Measurements from ENCODE around the gene SORCS1.

Gene SORCS1

DNA sequence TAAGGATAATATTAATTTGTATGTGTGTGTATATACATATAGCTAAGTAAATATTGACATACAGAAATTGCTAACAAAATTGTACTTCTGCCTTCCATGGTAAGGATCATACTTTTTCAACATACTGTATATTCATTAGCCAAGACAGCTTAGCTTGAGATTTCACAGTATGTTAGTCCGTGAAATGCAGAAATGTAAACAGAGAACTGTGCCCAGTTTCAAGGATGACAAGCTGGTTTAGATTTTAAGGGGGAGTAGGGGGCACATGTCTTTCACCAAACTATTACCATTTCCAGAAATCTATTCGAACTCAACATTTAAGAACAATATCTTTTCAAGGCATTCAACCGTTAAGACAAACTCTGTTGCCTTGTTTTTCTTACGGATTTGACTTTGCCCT lies 182.2 kb downstream of the SORCS1 start:
- DNase-seq = no peak

DNA sequence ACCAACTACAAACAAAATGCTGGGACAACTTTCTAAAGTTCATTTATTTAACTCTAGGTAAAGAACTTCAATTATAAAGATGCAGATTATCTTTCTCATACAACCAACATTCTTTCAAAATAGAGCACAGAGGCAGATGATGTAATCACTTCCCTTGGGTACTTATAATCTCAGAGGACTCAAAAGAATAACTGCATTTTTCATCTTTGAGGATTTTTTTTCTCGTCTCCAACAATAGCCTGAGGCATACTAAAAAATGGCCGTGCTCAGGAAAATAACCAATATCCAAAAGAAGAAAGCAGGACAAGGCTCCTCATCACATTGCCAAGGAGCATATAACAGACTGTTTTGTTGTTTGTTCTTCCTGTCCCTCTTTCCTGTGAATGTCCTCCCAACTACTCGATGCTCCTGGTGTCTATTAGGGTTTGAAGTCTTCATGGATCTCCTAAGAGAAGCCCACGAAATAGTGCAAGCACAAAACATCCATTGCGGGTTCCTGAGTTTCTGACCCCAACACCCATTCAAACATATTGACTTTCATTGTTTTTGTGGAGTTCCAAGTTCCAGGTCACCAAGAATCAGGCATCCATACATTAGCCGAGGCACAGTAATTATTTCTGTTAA lies 182.9 kb downstream of the SORCS1 start:
- no peak for DNase-seq

DNA sequence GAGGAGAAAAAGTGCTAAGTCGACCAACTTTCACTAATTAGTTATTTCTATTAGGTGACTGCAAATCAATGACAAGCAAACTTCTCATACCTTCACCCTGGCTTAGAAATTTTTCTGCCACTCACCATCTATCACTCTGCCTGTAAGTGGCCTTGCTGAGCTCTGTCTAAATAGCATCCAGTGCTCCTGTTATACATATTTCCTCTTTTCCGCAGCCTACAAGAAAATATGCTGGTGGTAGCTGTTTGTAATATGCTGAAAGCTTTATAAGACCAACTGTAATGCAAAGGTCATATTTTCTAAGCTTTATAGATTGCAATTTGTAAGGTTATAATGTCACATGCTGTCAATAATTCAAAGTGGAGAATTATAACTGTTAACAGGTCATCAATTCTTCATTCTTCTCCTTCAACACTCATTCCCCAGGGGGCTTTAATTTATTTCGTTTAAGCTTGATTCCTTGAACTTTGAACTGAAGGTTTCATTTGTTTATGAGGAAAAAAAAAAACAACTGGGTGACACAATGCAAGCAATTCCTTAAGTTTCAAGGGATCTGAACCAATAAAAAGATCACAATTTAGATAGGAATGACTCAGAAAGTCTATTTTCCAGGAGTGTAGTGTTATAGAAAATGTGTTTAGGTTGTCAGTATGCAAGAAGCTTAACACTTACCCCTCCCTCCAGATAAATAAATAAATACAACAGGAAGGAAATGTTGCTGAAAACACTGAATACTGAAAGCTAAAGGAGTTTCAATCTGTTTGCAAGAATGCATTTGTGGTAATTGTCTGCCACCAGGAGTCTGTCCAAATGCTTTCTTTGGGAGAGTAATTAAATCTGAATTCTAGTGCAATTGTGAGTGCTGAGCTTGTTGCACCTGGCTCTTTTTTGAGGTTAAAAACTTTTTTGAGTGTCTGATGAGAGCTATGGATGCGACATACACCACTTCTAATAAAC lies 183.7 kb downstream of the SORCS1 start:
- DNase-seq = no peak

DNA sequence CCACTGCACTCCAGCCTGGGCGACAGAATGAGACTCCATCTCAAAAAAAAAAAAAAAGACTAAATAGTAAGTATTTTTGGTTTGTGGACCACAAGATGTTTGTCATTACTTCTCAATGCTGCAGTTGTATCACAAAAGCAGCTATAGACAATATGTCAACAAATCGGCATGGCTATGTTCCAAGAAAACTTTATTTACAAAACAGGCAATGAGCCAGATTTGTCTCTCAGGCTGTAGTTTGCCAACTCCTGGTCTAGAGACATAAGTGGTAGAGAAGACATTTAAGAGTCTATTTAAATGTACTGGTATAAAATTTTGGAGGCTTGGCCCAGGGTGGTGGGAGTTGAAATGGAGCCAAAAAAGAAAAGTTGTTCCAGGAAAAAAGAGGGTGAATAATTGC lies 185.8 kb downstream of the SORCS1 start:
- no peak for DNase-seq

DNA sequence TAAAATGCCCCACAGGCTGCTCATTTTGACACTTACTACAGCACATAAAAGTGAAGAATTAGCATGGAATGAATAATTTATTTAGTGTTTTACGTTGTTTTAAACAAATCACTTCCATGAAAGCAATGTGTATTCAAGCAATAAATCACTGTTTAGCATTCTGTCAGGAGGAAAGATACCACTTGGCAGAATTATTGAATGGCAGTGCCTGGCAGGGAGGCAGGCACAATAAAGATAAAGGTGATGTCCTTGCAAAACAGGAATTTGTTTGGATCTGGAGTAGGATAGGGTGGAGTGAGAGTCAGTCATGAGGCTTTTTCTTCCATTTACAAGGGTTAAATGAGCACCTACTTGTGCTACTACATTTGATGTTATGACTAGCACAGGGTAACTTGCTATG lies 190.8 kb downstream of the SORCS1 start:
- no peak for DNase-seq

DNA sequence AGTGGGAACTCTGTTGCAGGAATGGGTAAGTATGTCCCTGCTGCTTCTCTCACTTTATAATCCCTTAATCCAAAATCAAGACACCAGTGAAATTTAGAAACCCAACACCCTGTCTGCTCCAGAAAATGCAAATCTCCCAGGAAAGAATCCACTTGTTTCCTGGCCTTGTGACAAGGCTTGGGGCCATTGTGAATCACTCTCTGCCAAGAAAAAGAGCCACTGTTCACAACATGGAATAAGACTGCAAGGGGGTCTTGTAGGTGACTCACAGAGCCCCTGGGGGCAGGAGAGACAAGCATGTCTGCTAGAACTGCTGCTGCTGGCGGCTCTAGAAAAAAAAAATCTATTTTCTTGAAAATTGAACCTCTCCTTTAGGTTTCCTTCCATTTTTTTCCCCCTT lies 191.2 kb downstream of the SORCS1 start:
- no peak for DNase-seq

DNA sequence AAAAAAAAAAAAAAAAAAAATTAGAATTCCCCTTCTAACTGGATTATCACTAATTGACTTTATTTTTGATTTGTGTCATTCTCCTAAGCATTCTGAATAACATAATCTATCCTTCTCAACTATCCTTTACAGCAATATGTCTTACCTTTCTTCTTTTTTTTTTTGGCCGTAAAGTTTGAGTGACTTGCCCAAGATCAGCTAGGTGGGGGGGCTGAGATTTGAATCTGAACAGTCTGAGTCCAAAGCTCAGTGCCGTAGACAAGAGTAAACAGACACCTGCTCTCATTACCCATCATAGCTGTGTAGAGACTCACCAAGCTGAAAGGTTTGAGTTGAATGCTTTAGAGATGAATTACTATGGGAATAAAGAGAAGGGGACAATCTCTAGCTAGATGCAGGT lies 192.1 kb downstream of the SORCS1 start:
- no peak for DNase-seq

DNA sequence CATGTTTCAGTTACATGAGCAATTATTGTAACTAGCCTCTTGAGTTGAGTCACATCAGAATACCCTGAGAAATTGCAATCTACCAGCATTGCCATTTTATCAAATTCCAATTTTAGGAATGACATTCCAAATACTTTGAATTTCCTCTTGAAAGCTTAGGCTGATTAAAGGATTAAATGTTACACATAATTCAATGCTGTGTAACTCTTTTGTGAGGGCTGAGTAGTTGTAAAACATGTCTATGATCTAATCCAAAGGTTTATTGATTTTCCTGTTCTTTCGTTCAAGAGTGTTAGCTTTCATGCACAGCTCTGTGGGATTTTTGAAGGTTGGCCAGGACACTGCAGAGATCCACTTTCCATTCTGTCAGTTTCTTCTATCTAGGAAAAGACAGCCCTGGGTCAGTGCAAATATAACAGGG lies 193.1 kb downstream of the SORCS1 start:
- no peak for DNase-seq

DNA sequence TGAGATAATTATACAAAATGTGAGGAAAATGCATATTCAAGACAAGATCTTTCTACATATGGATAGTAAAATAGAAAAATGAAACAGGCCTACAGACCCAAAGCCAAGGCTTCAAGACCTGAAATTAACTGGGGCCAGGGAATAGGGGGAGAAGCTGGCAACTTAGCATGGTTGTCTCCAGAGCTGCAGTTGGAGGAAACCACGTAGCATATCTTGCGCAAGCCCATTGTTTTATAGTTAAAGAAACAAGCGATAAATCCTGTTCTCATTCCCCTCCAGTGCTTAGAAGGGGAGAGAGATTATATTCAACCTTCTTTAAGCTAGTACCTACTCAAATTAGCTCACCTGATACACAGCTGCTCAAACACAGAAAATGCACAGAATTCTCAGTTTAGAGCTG lies 197.1 kb downstream of the SORCS1 start:
- no peak for DNase-seq

DNA sequence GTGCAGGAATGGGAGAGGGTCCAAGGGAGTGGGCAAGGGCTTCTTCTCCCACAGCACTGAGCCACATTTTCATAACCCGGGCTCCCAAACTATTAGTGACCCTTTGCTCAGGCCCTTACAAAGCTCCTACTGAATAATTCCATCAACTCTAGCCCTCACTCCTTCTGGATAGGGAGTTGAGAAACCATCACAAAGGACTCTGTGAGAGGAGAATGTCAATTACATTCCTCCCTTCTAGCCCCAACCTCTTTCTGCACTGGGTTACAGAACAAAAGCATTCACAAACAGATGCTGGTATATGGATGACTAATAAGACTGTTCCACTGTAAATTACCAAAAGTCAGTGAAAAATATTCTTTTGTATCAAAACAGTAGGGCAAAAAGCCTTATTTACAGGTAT lies 203.7 kb downstream of the SORCS1 start:
- no peak for DNase-seq

DNA sequence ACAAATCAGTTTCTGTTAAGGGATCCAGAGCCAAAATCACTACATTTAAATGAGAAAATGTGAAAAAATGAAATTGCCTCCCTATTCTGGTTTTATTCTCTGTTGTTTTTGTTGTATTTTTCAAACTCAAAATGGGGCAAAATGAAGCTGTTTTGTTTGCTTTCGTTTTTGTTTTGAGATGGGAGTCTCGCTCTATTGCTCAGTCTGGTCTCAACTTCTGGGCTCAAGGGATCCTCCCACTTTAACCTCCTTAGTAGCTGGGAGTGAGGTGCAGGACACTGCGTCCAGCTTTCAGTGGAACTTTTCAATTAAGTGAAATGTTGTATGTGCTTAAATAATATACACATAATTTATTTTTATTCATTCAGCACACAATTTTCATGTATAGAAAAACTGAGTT lies 205.0 kb downstream of the SORCS1 start:
- DNase-seq = no peak

DNA sequence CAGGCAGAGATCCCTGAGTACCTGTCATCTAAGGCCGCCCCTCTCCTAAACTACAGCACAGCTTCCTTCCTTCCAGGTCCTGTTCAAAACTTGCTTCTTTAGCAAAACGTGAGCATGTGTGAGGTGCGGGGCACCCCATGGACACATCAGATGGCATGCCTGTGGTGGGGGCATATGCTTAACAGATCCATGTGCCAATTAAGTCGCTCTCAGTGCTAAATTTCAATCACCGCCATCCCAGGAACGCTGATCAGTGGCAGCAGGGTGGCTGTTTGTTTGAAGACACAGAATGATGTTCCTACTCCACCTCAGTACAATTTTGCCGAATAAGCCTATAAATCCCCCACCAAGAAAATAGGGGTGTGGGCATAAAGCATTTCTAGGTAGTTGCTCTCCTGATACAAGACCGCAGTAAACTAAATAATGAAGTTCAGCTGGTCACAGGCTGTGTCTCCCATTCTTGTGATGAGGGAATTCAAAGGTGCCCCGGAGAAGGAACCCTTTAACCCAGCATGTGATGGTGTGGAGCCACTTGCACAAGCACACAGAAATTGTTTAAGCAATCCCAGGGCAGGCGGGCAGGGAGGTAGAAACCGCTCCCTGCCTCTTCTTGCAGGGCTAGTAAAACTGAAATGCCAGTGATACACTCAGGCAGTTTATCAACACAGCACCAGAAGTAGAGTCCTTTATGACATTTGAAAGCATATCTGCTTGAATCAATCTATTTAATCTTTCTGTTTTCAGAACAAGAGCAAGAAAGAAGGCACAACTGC lies 205.7 kb downstream of the SORCS1 start:
- no peak for DNase-seq

DNA sequence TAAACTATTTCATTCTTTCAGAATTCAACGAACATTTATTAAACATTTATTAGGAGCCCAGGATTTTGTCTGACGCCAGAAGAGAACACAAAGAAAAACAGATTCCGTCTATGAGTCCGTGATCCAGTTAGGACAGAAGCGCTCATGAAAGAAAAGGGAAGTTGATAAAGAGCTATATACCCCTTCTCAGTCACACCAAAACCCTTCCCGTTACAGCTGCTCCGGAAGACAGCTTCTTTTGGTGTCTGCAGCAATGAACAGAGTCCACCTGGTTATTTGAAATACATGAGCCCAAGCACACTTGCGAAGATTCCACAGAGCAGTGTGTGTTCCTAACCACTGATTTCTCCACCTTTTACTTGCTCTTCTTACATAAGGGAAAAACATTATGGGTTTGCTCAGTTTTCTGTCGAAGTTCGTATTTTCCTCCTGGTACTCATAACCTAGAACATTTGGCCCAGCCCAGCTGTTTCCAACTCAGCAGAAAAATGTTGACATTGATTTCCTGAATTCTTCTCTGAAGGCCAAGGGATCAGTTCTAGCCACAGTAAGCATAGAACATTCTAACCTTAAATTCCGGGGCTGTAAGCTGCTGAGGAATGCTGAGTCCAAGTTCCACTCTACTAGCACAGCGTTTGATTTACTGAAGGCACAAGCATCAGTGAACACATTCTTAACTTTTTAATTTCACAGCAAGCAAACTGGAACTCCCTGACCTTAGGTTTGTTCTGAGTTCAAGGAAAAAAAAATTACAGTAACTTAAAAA lies 206.5 kb downstream of the SORCS1 start:
- no peak for DNase-seq

DNA sequence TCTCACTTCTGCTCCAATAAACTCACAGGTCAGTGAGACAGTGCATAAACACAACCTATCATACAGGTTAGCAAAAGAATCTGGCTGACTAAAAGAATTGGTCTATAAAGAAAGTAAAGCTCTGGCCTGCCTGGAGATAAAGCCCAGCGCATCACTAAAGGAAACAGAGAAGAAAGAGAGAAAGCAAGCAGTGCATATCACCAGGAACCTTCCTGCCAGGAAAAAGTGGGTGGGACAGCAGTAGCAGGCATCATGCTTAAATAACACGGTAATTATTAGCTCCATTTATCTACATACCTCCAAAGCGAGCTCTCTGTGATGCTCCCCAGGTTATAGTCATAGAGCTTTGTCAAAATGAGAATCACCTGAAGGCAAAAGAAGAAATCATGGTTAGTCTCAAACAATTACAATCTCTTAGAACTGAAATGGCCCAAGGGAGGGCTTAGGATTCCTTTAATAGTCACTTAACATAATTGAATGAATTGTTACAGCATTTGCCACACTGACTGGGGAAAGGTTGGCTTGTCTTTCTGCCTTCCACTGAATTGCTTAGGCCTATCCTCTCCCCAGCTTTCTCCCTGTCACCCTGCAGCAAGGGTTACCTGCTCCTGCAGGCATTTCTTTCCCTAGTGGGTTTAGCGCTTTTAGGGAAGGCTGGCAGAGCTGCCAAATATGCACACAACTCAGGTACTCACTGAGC lies 208.1 kb downstream of the SORCS1 start:
- no peak for DNase-seq

DNA sequence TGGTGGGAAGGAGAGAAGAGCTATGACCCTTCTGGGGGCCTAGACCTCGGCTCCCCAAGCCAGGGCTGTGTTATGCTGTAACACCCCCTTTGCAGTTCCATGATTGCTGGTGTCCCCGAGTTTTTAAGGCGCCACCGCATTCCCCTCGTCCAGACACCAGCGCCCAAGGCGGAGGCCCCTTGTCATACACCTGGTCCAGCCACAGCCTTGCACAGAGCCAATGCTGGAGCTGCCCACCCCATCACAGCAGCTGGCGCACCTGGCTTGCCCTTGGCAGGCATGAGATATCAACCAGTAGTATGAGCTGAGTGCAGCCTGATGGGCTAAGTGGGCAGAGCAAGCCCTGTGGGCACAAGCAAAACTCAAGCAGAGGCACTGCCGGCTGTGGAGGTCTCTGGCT lies 209.4 kb downstream of the SORCS1 start:
- DNase-seq = no peak

DNA sequence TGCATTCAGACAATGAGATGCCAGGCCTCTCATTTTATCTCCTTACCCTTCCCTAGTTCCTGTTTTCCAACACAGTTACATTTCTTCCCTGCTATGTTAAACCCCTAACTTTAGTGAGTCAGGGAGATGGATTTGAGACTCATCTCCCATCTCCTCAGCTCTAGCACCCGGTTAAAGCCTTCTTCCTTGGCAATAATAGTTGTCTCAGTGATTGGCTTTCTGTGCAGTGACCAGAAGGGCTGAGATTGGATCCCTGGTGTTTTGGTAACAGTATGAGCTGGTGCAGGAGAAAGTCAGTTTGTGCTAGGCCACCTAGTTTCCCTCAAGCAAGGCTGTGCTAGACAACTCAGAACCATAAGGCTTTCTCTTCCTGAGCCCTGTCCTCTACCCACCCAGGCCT lies 212.5 kb downstream of the SORCS1 start:
- no peak for DNase-seq

DNA sequence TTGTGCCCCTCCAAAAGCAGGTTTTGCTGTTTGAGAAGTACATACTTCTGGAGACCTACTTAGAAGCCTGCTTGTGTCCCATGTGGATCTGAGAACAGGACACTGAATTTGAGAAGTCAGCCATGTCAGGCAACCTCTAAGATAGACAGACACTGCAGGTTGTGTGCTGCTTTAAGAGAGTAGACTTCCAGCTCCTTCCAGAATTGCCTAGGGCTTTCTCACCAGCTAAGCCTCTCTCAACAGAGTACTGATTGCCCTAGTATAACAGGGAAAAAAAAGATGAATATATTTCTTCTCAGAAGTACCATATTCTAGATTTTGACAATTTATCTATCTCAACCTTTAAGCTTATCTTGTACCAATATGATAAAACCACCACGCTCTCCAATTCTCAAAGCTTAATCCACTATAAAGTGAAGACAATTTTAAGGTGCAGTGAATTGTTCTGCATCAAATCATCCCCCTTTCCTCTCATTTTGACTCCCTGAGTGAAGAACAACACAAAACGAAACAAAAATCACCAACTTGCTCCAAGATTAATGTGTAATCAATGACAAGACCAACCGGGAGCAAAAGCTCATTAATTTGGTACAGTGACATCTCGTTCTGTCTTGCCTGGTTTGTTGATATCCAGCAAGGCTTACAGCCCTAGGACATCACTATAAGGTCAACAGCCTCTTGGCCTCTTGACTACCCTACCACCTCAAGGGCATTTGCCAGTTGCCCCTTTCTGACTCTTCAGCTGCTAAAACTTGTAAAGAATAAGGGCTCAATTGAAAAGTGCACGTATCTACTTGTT lies 214.6 kb downstream of the SORCS1 start:
- no peak for DNase-seq

DNA sequence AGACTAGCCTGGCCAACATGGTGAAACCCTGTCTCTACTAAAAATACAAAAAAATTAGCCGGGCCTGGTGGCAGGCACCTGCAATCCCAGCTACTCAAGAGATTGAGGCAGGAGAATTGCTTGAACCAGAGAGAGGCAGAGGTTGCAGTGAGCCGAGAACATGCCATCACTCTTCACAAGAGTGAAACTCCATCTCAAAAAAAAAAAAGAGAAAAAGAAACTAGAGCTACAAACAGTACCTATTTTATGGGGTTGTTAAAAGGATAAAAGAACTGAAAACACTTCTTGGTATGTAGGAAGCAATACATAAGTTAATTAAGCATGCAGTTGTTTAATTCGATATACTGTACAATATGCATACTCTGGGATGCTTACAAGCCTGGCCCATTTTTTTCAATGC lies 216.9 kb downstream of the SORCS1 start:
- no peak for DNase-seq

DNA sequence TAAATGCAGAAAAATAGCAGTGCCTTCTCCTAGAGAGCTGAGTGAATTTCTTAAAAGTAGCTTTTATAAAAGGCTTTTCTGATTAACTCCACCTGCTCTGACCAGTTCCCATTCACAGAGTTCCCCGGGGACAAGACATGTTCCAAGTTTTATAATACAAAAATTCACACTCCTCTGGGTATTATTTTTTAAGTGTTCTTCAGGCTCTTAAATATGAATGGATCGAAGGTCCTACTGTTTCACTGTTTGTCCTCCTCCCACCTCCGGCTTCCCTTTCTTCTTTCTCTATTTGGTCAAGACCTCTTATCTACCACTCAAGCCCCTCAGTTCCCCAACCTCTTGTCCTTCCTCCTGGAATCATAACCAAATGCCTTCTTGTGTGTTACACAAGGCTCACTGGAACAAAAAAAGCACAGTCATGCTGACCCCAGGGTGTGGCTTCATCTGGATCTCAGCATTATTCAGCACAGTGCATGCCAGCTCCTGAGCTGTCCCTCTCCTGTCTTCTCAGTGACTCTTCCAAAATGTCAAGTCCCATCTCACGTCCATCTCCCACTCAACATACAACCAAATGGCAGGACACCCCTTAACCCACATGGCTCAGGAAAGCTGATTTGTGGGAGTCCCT lies 222.4 kb downstream of the SORCS1 start:
- DNase-seq = no peak

DNA sequence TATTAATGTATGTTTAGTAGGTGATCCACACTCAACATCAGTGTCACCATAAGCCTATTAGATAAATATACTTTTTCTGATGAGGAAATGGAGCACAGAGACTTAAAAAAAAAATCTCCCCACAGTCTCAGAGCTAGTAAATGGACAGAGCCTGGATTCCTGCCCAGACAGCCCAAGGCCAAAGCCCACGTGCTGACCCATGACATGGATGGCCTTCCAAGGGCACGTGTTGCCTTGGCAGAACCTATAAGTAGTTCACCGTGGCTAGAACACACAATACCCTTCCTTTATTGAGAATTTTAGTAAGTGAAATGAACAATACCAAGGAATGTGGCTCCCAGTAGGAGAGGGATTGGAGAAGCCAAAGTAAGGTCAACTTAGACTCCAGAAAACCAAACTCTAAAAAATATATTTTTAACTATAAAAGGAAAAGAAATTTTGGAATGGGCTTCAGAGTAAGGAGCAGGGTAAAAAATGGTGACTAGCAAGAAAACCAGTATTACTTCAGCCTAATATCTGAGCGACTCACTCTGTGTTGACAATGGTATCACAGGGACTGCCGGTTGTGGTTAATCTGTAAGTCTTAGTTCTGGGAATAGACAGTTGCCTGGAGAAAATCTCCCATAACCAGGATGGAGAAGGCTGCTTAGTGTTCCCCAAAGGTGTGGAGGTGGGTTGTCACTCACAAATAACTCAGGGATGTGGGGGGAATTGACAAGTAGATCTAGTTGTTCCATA lies 223.0 kb downstream of the SORCS1 start:
- DNase-seq = no peak

All from activated CD4-positive, alpha-beta T cell treated with anti-CD3 and anti-CD28 coated beads, Interleukin-2, amount 50 U/mL, for 48 hours (primary cell).